ENCODE data around the gene SETD3.

- TF ChIP-seq SIN3A (IDR thresholded peaks at IDR 0.05; ENCODE audit: borderline replicate concordance, insufficient read depth, low read length) (no peak), POLR2AphosphoS5 (IDR thresholded peaks at IDR 0.05; ENCODE audit: low read depth, low read length) (no peak), REST (IDR thresholded peaks at IDR 0.05; ENCODE audit: insufficient read depth in 1 of 2, low read depth in 2 of 2, low read length in 2 of 2) (no peak), TAF1 (IDR thresholded peaks at IDR 0.05; ENCODE audit: borderline replicate concordance, insufficient read depth, low read length) (no peak)
Observed at GRCh38 chr14:99524804-99525698, 44.4 kb upstream of the SETD3 start.

Measured in PFSK-1 (cell line).